NCI-H1092 treated with DMSO at 0.1 percent for 48 hours (cell line): ENCODE measurements around the gene BAD.

Experiments used
- DNase-seq: peaks from one replicate; lab custom pipeline; 2025; lab: John Stamatoyannopoulos, UW

BAD gene

GRCh38 chr11:64296236-64296635 is 11.8 kb upstream of the BAD start:
- DNase-seq = no peak

DNA sequence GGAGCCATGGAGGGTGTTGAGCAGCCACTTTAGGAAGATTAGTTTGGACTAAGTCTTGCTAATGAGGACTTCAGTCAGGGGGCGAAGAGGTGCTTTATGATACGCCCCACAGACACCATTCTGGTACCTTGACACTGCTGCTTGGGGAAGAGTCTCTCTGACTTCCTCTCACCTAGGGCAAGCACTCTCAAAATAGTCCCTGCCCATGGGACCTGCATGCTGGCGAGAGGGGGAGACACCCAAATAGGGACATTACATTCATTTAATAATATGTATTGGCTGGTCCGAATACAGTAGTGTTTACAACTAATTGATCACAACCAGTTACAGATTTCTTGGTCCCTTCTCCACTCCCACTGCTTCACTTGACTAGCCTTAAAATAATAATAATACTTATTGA is 11.3 kb upstream of the BAD start:
- DNase-seq = no peak

GRCh38 chr11:64294774-64295173 is 10.3 kb upstream of the BAD start:
- DNase-seq = no peak

DNA sequence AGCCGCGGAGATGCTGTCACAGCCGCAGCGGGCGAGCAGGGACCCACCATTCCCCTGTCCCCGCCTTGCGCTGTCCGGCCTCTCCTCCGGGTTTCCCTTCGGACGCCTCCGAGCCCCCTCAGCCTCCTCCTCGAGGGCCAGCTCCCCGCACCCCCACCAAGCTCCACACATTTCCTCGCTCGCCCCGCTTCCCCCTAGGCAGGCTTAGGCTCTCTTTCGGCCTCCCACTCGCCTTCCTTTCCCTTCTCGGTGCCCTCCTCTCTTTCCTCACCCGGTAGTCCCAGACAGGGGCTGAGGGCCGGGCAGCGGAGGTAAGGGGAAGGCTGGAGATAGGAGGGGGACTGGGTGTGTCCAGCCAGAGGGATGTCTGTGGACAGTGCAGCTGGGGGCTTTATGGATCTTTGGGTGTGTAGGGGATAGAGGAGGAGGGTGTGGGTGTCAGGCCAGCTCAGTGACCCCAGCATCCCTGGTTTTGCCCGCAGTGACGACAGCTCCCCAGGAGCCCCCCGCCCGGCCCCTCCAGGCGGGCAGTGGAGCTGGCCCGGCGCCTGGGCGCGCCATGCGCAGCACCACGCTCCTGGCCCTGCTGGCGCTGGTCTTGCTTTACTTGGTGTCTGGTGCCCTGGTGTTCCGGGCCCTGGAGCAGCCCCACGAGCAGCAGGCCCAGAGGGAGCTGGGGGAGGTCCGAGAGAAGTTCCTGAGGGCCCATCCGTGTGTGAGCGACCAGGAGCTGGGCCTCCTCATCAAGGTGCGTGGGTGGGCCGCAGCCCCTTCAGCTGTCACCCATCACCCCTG is 8.2 kb upstream of the BAD start:
- no peak for DNase-seq

DNA sequence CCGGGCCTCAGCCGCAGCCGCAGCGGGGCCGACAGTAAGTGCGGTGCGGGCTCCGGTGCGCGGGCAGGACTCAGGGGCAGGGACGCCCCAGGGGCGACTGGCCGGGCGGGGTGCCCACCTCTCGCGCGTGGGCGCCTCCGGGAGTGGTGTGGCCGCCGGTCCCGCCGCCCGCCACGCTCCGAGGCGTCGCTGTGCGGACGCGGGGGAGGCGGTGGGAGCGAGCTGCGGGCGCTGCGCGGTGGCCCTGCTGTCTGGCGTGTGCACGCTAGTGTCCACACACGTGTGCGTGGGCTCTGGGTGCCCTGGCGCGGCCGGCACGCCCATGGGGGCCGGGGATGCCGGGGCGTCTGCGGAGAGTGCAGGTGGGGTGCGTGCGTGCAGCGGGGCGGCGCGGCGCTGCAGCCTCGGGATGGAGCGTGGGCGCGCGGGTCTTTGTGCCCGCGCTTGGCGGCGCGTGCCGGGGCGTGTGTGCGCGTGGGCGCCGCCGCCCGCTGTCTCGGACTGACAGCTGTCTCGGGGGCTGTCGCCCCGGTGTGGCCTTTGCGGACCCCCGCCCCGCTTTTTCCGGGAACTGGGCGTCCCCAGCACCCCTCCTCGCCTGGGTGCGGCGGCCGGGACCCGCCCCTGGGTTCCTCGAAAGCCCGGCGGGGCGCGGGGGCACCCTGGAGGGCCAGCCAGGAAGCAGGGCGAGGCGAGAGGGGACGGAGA is 7.4 kb upstream of the BAD start:
- DNase-seq = no peak

DNA sequence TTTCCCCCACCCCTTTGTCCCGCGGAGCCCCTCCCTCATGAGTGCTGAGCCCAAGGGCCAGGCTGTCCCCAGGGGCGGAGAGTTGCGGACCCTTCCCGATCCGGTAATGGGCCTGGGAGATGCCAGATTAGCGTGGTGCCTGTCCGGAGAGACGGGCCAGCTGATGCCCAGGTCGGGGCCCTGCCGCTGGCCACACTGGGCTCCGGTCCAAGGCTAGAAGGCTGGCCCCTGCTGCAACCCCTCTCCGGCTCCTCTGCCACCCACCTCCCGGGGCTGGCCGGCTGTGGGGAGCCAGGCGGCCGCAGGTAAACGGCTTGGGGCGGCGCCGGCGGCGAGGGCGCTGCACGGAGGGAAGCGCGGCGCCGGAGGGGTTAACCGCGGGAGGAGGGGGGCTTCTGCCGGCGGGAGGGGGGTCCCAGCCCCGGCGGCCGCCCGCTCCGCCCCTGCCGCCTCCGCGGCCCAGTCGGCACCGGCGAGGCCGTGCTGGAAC is 6.8 kb upstream of the BAD start, which contains the start of gene KCNK4:
KCNK4 (plus strand) TSS at position 41 of the 490 bp plus-strand sequence. CDS start 1,717 bp downstream, outside the sequence.
- no peak for DNase-seq

GRCh38 chr11:64290352-64291261 is 6.1 kb upstream of the BAD start:
- DNase-seq = no peak

DNA sequence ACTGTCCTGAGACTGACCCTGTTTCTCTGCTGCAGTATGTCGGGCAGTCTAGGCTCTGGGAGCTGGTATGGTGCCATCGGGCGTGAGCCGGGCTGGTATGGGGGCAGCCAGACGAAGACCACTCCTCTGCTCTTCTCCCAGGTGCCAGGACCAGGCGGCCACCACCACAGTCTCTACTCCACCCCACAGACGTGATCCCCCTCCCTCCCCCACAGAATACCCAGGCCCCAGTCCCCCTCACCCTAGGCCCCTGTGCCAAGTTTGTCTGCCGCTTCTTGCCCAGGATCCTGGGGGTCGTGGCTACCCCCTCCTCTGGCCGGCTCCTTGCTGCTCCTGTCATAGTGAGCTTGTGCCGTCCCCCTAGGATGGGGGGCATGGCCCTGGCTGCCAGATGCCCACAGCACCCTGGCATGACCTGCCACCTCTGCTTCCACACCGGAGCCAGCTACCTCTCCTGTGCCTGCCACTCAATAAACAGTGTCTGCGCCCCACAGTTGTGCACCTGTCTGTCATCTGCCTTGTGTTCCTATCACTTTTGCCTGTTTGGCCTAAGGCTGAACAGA is 4.6 kb upstream of the BAD start:
- DNase-seq = no peak

DNA sequence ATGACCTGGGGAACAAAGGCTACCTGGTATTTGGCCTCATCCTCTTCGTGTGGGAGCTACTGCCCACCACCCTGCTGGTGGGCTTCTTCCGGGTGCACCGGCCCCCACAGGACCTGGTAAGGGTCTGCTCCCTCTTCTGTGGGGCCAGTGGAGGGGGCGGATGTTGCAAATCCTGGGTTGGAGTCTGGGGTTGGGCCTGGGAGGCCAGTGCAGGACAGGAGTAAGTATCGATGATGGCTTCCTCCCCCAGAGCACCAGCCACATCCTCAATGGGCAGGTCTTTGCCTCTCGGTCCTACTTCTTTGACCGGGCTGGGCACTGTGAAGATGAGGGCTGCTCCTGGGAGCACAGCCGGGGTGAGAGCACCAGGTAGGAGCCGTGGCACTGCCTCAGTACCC is 3.9 kb upstream of the BAD start:
- no peak for DNase-seq

GRCh38 chr11:64287676-64288352 is 3.3 kb upstream of the BAD start:
- DNase-seq = no peak

- DNase-seq = no peak
Observed at GRCh38 chr11:64286801-64287159, 2.3 kb upstream of the BAD start.

- peak; percentile 75 for DNase-seq
Observed at GRCh38 chr11:64285885-64286800, 1.7 kb upstream of the BAD start.

GRCh38 chr11:64284962-64285884 is 758 bp upstream of the BAD start, which contains the start of gene GPR137:
Gene GPR137 (plus strand): TSS chr11:64285848. CDS start chr11:64286525, 677 bp downstream.
- DNase-seq = peak; percentile 87

DNA sequence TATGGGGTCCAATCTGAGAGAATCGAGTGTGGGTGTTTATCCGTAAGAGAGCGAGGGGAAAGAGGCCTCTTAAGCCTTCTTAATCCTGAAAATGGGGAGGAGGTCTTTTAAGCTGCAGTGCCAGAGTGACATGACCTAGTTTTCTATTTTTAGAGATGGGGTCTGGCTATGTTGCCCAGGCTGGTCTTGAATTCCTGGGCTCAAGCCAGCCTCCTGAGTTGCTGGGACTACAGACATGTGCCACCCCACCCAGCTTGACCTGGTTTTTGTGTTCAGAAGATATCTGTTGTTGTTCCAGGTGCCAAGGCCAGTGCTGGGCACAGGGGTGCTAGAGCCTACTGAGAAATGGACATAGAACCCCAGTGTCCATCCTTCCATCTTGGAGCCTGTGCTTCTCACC is 1.4 kb downstream of the BAD start:
- DNase-seq = no peak

GRCh38 chr11:64281957-64282770 is 2.3 kb downstream of the BAD start:
- DNase-seq = no peak

DNA sequence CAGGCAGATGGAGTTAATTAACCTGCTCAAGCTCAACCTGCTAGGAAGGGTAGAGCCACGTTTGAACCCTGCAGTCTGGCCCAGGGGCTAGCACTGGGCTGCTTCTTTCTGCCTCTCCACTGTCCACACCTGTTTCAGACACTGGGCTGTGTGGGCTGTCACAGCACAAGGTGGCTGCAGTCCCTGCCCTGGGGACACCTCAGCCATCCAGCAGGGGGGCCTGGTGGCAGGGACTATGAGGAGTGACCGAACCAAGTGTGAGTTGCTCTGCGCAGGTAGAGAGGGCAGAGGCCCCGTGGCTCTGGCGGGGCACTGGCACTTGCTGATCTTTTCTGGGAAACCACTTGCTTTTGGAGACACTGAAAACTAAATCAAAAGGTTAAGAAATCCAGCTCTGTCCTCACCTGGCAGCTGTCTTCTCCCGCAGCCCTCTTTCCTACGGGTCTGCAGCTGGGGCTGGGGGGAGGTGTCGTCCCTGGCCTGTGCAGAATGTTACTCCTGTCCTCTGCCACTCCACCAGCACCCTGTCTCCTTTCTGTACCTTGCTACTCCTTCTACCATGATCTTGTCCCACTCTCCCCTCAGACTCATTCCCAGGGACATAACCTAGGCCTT is 5.8 kb downstream of the BAD start:
- DNase-seq = no peak

DNA sequence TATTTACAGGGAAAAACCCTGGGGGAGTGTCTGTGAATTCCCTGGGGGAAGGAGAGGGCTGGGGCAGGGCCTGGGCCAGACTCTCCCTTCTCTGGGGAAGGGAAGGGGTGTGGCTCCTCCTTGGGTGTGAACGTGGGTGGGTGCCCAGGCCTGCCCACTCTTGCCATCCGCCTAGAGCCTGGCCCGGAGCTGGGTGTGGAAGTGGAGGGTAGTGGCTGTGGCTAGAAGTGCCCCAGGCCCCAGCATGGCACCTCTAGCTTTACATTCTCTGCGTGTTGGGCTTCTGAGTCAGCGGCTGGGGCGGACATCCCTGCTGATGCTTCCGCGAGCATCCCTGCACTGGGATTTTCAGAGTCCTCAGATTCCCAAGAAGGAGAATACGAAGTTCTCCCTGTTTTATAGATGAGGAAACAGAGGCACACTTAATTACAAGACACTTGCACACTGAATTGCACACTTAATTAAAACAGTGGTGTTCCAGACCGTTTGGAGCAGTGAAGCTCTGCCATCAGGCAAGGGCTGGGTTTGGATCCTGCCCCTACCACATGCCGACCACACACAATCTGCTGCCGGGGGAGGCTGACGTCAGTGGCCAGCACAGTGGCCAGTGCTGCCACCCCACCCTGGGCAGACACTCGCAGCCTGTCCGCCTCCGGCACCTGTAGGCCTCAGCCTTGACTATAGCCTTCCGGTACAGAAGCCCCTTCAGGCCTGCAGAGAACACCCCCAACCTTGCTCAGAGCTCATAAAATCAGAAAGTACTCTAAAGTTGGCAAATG is 7.6 kb downstream of the BAD start:
- DNase-seq = no peak
